ENCODE results near the gene GJD2.

The GJD2 gene

DNA sequence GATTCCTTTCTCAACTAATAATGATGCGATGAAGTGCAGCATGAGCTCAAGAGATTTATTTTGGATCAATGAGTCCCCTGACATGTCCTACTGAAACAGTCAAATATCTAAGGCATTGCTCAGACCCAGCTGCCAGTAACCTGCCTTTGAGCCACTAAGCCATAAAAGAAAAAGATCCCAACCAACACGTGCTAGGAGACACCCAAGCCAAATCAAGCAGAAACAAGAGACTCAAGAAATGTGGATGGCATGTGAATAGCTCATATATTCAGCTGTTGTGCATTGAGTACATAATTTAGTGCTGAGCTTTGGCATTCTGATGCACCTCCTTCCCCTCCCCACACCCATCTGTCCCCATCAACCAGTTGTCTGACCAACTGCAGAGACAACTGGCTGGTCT is 29.2 kb downstream of the GJD2 start:
- H3K4me1 ChIP-seq (ENCODE audit: insufficient read depth, low read length), result peaks cover 23% of the 10 kb centered on the region; the same call in 1 of the 2 replicates
- no peaks in the 10 kb centered on the region for H3K36me3 ChIP-seq (ENCODE audit: insufficient read depth, low read length)
- no peak overlapping the region for H3K9ac ChIP-seq (ENCODE audit: low read depth, low read length)
- H3K9me3 ChIP-seq (ENCODE audit: control insufficient read depth, insufficient read depth, low read length), result no peaks in the 10 kb centered on the region

DNA sequence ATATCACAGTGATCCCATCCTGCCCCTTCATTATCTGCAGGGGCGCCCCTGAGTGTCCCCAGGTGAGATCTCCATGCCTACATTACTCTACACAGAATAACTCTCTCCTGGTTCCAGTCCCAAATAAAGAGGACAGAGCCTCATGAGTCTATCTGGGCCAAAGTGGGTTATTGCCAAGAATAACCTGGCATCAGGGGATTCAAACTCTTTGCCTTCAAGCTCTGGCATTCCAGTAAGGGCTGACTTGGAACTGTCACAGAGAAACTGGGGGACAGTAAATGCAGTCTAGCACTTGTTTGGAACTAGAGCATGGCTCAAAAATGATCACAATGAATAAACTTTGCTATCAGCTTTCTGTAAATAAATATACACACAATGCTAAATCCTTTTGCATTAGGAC is 30.3 kb downstream of the GJD2 start:
- Histone ChIP-seq H3K9me3 (ENCODE audit: control insufficient read depth, insufficient read depth, low read length) (no peaks in the 10 kb centered on the region), H3K36me3 (ENCODE audit: insufficient read depth, low read length) (no peaks in the 10 kb centered on the region), H3K4me1 (ENCODE audit: insufficient read depth, low read length) (peaks cover 23% of the 10 kb centered on the region; the same call in 1 of the 2 replicates), H3K9ac (ENCODE audit: low read depth, low read length) (no peak overlapping the region)

- Histone ChIP-seq H3K9ac (ENCODE audit: low read depth, low read length) (peak overlapping the region; percentile 64), H3K4me1 (ENCODE audit: insufficient read depth, low read length) (peaks cover 19% of the 10 kb centered on the region; the same call in 1 of the 2 replicates), H3K9me3 (ENCODE audit: control insufficient read depth, insufficient read depth, low read length) (no peaks in the 10 kb centered on the region), H3K36me3 (ENCODE audit: insufficient read depth, low read length) (no peaks in the 10 kb centered on the region)
Measured at GRCh38 chr15:34722439-34722836, 32.4 kb downstream of the GJD2 start.

DNA sequence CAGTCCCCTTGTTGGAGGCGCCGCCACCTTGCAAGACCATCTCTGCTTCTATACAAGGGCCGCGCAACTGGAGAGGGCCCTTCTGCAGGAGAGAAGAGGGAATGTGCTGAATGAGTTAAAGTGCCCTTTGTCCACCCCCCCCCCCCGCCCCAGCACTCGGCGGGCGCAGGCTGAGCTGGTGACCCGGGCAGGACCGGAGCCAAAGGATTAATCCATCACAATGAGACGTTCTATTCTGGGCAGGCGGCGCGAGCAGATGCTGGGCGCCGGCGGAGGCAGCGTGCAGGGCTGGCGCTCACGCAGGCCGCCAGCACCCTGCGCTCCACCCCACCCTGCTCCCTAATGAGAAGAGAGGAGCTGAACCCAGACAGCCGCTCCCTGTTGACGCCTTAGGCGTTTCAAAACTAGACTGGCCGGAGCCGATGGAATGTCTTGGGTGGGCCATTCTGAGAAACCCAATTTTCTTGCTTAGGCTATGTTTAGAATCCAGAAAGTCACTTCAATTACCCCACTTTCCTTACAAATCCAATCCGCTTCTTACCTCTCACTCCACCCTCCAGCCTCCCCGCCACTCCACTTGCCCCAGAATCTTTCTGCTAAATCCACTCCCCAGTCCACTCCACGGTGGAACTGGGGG is 32.9 kb downstream of the GJD2 start:
- Histone ChIP-seq H3K9me3 (ENCODE audit: control insufficient read depth, insufficient read depth, low read length) (no peaks in the 10 kb centered on the region), H3K9ac (ENCODE audit: low read depth, low read length) (peak overlapping the region; percentile 64), H3K4me1 (ENCODE audit: insufficient read depth, low read length) (peaks cover 16% of the 10 kb centered on the region; the same call in 1 of the 2 replicates), H3K36me3 (ENCODE audit: insufficient read depth, low read length) (no peaks in the 10 kb centered on the region)

DNA sequence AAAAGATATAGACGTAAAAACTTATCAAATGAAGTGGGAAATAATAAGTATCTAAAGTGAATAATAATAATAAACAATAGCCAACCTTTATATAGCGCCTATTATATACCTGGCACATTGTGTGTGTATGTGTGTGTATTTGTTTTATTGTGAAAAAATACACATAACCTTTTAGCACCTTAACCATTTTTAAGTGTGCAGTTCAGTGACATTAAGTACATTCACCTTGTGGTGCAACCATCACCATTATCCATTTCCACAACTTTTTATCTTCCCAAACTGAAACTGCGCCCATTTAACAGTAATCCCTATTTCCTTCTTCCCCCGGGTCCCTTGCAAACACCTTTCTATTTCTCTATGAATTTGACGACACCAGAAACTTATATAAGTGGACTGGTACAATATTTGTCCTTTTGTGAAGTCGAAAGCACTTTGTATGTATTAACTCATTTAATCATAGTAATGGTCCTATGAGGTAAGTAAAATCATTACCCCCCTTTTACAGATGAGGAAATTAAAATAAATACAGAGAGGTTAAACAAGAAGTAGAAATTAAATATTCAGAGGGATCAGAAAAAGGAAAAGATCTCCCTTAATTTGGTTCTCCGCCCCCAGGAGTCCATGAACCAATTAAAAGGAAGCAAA is 33.5 kb downstream of the GJD2 start:
- peak overlapping the region; percentile 64; the same call in 1 of the 2 replicates for H3K9ac ChIP-seq (ENCODE audit: low read depth, low read length)

GRCh38 chr15:34719695-34720094 is 35.1 kb downstream of the GJD2 start:
- Histone ChIP-seq H3K9ac (ENCODE audit: low read depth, low read length) (no peak overlapping the region), H3K36me3 (ENCODE audit: insufficient read depth, low read length) (no peaks in the 10 kb centered on the region), H3K4me1 (ENCODE audit: insufficient read depth, low read length) (peaks cover 1% of the 10 kb centered on the region; the same call in 1 of the 2 replicates), H3K9me3 (ENCODE audit: control insufficient read depth, insufficient read depth, low read length) (no peaks in the 10 kb centered on the region)

More for the DNA sequence above, 33.5 kb downstream of the GJD2 start:
- Histone ChIP-seq H3K4me1 (ENCODE audit: insufficient read depth, low read length) (peaks cover 12% of the 10 kb centered on the region; the same call in 1 of the 2 replicates), H3K9me3 (ENCODE audit: control insufficient read depth, insufficient read depth, low read length) (no peaks in the 10 kb centered on the region), H3K36me3 (ENCODE audit: insufficient read depth, low read length) (no peaks in the 10 kb centered on the region)

GRCh38 chr15:34718681-34719665 is 35.8 kb downstream of the GJD2 start:
- no peaks in the 10 kb centered on the region; the same call in 1 of the 2 replicates for H3K4me1 ChIP-seq (ENCODE audit: insufficient read depth, low read length)
- no peak overlapping the region for H3K9ac ChIP-seq (ENCODE audit: low read depth, low read length)
- H3K9me3 ChIP-seq (ENCODE audit: control insufficient read depth, insufficient read depth, low read length), result no peaks in the 10 kb centered on the region
- H3K36me3 ChIP-seq (ENCODE audit: insufficient read depth, low read length), result no peaks in the 10 kb centered on the region

- H3K9me3 ChIP-seq (ENCODE audit: control insufficient read depth, insufficient read depth, low read length), result no peaks in the 10 kb centered on the region
- no peak overlapping the region for H3K9ac ChIP-seq (ENCODE audit: low read depth, low read length)
- no peaks in the 10 kb centered on the region; the same call in 1 of the 2 replicates for H3K4me1 ChIP-seq (ENCODE audit: insufficient read depth, low read length)
- H3K36me3 ChIP-seq (ENCODE audit: insufficient read depth, low read length), result no peaks in the 10 kb centered on the region
Measured at GRCh38 chr15:34717729-34718128, 37.1 kb downstream of the GJD2 start.

GRCh38 chr15:34716111-34716510 is 38.7 kb downstream of the GJD2 start:
- no peak overlapping the region for H3K9ac ChIP-seq (ENCODE audit: low read depth, low read length)
- no peaks in the 10 kb centered on the region for H3K36me3 ChIP-seq (ENCODE audit: insufficient read depth, low read length)
- no peaks in the 10 kb centered on the region for H3K4me1 ChIP-seq (ENCODE audit: insufficient read depth, low read length)
- H3K9me3 ChIP-seq (ENCODE audit: control insufficient read depth, insufficient read depth, low read length), result no peaks in the 10 kb centered on the region

DNA sequence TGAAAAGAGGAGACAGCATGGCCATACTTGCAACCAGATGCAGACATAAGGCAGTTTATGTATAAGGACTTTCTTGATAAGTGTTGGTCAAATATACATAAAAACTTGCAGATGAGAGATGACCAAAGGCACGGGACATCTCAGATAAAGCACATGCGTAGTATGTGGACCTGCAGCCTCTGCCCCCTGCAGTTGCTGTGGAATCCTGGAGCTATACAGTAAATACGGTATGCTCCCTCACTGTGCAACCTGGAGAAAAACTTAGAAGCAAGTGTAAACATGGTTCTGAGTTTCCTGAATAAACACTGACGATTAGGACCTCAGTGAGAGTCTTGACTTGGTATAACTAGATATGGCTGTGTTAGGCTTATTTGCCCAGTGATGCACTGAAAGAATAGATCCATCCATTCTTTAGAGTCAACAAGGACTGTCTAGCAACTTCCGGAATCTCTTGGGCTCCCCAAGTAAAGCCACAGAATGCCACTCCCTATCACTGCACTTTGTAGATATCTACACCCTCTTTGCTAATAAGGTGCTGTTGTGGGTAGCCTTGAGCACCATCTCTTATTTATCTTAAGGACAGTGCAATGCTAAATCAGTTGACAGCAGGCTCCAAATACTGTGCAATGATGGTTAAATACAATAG is 40.2 kb downstream of the GJD2 start:
- no peak overlapping the region for H3K9ac ChIP-seq (ENCODE audit: low read depth, low read length)
- H3K9me3 ChIP-seq (ENCODE audit: control insufficient read depth, insufficient read depth, low read length), result no peaks in the 10 kb centered on the region
- no peaks in the 10 kb centered on the region for H3K4me1 ChIP-seq (ENCODE audit: insufficient read depth, low read length)
- H3K36me3 ChIP-seq (ENCODE audit: insufficient read depth, low read length), result no peaks in the 10 kb centered on the region

GRCh38 chr15:34713635-34714034 is 41.2 kb downstream of the GJD2 start:
- Histone ChIP-seq H3K4me1 (ENCODE audit: insufficient read depth, low read length) (no peaks in the 10 kb centered on the region), H3K36me3 (ENCODE audit: insufficient read depth, low read length) (no peaks in the 10 kb centered on the region), H3K9me3 (ENCODE audit: control insufficient read depth, insufficient read depth, low read length) (no peaks in the 10 kb centered on the region), H3K9ac (ENCODE audit: low read depth, low read length) (no peak overlapping the region)

GRCh38 chr15:34709866-34710265 is 44.9 kb downstream of the GJD2 start:
- H3K9ac ChIP-seq (ENCODE audit: low read depth, low read length), result no peak overlapping the region

GRCh38 chr15:34708422-34708821 is 46.4 kb downstream of the GJD2 start:
- H3K4me1 ChIP-seq (ENCODE audit: insufficient read depth, low read length), result no peaks in the 10 kb centered on the region
- no peak overlapping the region for H3K9ac ChIP-seq (ENCODE audit: low read depth, low read length)
- H3K9me3 ChIP-seq (ENCODE audit: control insufficient read depth, insufficient read depth, low read length), result no peaks in the 10 kb centered on the region
- no peaks in the 10 kb centered on the region for H3K36me3 ChIP-seq (ENCODE audit: insufficient read depth, low read length)

More at GRCh38 chr15:34709866-34710265, 44.9 kb downstream of the GJD2 start:
- H3K9me3 ChIP-seq (ENCODE audit: control insufficient read depth, insufficient read depth, low read length), result no peaks in the 10 kb centered on the region
- H3K4me1 ChIP-seq (ENCODE audit: insufficient read depth, low read length), result no peaks in the 10 kb centered on the region
- no peaks in the 10 kb centered on the region for H3K36me3 ChIP-seq (ENCODE audit: insufficient read depth, low read length)

- peaks cover 7% of the 10 kb centered on the region; the same call in 1 of the 2 replicates for H3K4me1 ChIP-seq (ENCODE audit: insufficient read depth, low read length)
- no peaks in the 10 kb centered on the region for H3K36me3 ChIP-seq (ENCODE audit: insufficient read depth, low read length)
- H3K9ac ChIP-seq (ENCODE audit: low read depth, low read length), result no peak overlapping the region
- H3K9me3 ChIP-seq (ENCODE audit: control insufficient read depth, insufficient read depth, low read length), result no peaks in the 10 kb centered on the region
Measured at GRCh38 chr15:34701536-34701935, 53.3 kb downstream of the GJD2 start.
